ENCODE data around the gene RTF2. TPM values are rescaled to one million over a fixed set of nuclear protein-coding genes. Genes with fewer than 3 reads are reported as not detected.

RTF2 gene
- total and polyA plus RNA-seq, 4 donors, result 63.8 to 103 (median 85.2) TPM

GRCh38 chr20:56431471-56431870 lies 37.0 kb upstream of the RTF2 start:
- Histone ChIP-seq H3K27ac (ENCODE audit: low read depth in 1 of 2, low read length in 1 of 2) (no peak overlapping the region), H3K36me3 (ENCODE audit: control insufficient read depth in 4 of 4, insufficient read depth in 4 of 4, low read length in 4 of 4) (peaks cover 0 to 6% (median 0%) of the 10 kb centered on the region in 4 donors), H3K27me3 (ENCODE audit: control insufficient read depth in 3 of 3, insufficient read depth in 3 of 3, low read length in 2 of 3) (no peaks in the 10 kb centered on the region), H3K9me3 (ENCODE audit: control insufficient read depth in 4 of 4, insufficient read depth in 3 of 4, low read length in 3 of 4) (no peaks in the 10 kb centered on the region), H3K4me1 (ENCODE audit: control insufficient read depth in 5 of 5, insufficient read depth in 5 of 5, low read length in 5 of 5) (peaks cover 0 to 69% (median 41%) of the 10 kb centered on the region in 5 donors), H3K4me3 (no peak overlapping the region), H3K9ac (ENCODE audit: insufficient read depth in 1 of 2, low read length in 2 of 2) (no peak overlapping the region)
- TF ChIP-seq CTCF (IDR thresholded peaks at IDR 0.05; ENCODE audit: control extremely low read depth, extremely low read depth), result no peak
- DNase-seq (peak; percentile 43 to 65 (median 61)), ATAC-seq (ENCODE audit: insufficient read depth, low FRiP score) (no peak)
- 85 to 88% methylated on average over 3 of the region's 3 CpGs for WGBS, 2 donors

DNA sequence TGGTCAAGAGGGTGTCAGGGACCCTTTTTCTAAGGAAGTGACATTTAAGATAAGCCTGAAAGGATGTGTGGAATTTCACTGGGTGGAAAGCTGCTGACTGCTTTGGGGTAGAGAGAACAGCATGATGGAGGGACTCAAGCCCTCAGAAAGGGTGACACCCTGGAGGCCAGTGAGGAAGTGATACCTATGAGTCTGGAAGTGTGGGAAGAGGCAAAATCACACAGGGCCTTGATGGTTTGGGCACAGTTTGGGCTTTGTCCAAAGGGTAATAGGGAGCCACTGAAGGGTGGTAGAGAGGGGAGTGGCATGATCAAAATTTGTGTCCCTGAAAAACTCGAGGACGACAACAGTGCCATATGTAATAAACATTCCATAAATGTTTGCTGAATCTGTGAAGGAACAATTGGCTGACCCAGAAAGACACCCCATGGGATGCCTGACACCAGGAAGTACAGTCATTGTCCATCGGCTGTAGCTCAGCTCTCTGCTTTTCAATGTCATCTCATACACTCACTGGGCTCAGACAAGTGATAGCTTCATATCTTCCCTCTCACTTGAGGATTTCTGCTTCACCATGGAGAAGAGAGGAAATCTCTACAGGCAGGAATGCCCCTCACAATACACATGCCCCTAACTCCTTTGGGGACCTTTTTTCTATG lies 35.1 kb upstream of the RTF2 start:
- DNase-seq (peak in 2 of 3 donors; percentile 52 to 73), ATAC-seq (ENCODE audit: insufficient read depth, low FRiP score) (no peak)
- Histone ChIP-seq H3K9me3 (ENCODE audit: control insufficient read depth in 4 of 4, insufficient read depth in 3 of 4, low read length in 3 of 4) (no peaks in the 10 kb centered on the region), H3K4me3 (no peak overlapping the region), H3K9ac (ENCODE audit: insufficient read depth in 1 of 2, low read length in 2 of 2) (peak overlapping the region in 1 of 2 donors; percentile 77), H3K27ac (ENCODE audit: low read depth in 1 of 2, low read length in 1 of 2) (peak overlapping the region in 1 of 2 donors; percentile 78), H3K36me3 (ENCODE audit: control insufficient read depth in 4 of 4, insufficient read depth in 4 of 4, low read length in 4 of 4) (peaks cover 0 to 8% (median 3%) of the 10 kb centered on the region in 4 donors), H3K4me1 (ENCODE audit: control insufficient read depth in 5 of 5, insufficient read depth in 5 of 5, low read length in 5 of 5) (peaks cover 0 to 63% (median 41%) of the 10 kb centered on the region in 5 donors), H3K27me3 (ENCODE audit: control insufficient read depth in 3 of 3, insufficient read depth in 3 of 3, low read length in 2 of 3) (no peaks in the 10 kb centered on the region)
- no peak for TF ChIP-seq CTCF (IDR thresholded peaks at IDR 0.05; ENCODE audit: control extremely low read depth, extremely low read depth)
- 46 to 72% methylated on average over 3 of the region's 3 CpGs for WGBS, 2 donors

- 44 to 67% methylated on average over 6 of the region's 6 CpGs for WGBS, 2 donors
- Histone ChIP-seq H3K36me3 (ENCODE audit: control insufficient read depth in 4 of 4, insufficient read depth in 4 of 4, low read length in 4 of 4) (peaks cover 0 to 8% (median 3%) of the 10 kb centered on the region in 4 donors), H3K4me1 (ENCODE audit: control insufficient read depth in 5 of 5, insufficient read depth in 5 of 5, low read length in 5 of 5) (peaks cover 0 to 63% (median 44%) of the 10 kb centered on the region in 5 donors), H3K27me3 (ENCODE audit: control insufficient read depth in 3 of 3, insufficient read depth in 3 of 3, low read length in 2 of 3) (no peaks in the 10 kb centered on the region), H3K9ac (ENCODE audit: insufficient read depth in 1 of 2, low read length in 2 of 2) (peak overlapping the region in 1 of 2 donors; percentile 77), H3K27ac (ENCODE audit: low read depth in 1 of 2, low read length in 1 of 2) (no peak overlapping the region), H3K4me3 (no peak overlapping the region), H3K9me3 (ENCODE audit: control insufficient read depth in 4 of 4, insufficient read depth in 3 of 4, low read length in 3 of 4) (no peaks in the 10 kb centered on the region)
- TF ChIP-seq CTCF (IDR thresholded peaks at IDR 0.05; ENCODE audit: control extremely low read depth, extremely low read depth), result no peak
- DNase-seq (peak; percentile 72 to 91 (median 90)), ATAC-seq (ENCODE audit: insufficient read depth, low FRiP score) (no peak)
Measured at GRCh38 chr20:56433880-56434255, 34.6 kb upstream of the RTF2 start.
